Measurements from ENCODE around the gene RTF2. TPM values are rescaled to one million over a fixed set of nuclear protein-coding genes. Genes with fewer than 3 reads are reported as not detected.

Gene RTF2
- total RNA-seq, 1 donor from 2014 or later = 75.3 TPM

GRCh38 chr20:56488566-56488965 is 20.1 kb downstream of the RTF2 start:
- Mint-ChIP-seq H3K4me1 (no peaks in the 10 kb centered on the region), H3K27me3 (ENCODE audit: low read depth) (no peaks in the 10 kb centered on the region), H3K36me3 (ENCODE audit: low read depth) (no peaks in the 10 kb centered on the region), H3K9me3 (no peaks in the 10 kb centered on the region), H3K27ac (ENCODE audit: unreplicated experiment) (peak overlapping the region; percentile 75), H3K4me3 (no peak overlapping the region)
- DNase-seq (ENCODE audit: low read depth, low spot score) = no peak
- TF ChIP-seq CTCF (conservative IDR thresholded peaks at IDR 0.05) = no peak

- no peak overlapping the region for H3K4me3 Mint-ChIP-seq
- no peak for DNase-seq (ENCODE audit: low read depth, low spot score)
- peaks cover 2% of the 10 kb centered on the region for H3K4me1 Mint-ChIP-seq
- H3K27ac Mint-ChIP-seq (ENCODE audit: unreplicated experiment) = no peak overlapping the region
- H3K36me3 Mint-ChIP-seq (ENCODE audit: low read depth) = peaks cover 11% of the 10 kb centered on the region
- no peak for TF ChIP-seq CTCF (conservative IDR thresholded peaks at IDR 0.05)
- H3K9me3 Mint-ChIP-seq = peaks cover 2% of the 10 kb centered on the region
- no peaks in the 10 kb centered on the region for H3K27me3 Mint-ChIP-seq (ENCODE audit: low read depth)
Observed at GRCh38 chr20:56501116-56501515, 32.7 kb downstream of the RTF2 start.

DNA sequence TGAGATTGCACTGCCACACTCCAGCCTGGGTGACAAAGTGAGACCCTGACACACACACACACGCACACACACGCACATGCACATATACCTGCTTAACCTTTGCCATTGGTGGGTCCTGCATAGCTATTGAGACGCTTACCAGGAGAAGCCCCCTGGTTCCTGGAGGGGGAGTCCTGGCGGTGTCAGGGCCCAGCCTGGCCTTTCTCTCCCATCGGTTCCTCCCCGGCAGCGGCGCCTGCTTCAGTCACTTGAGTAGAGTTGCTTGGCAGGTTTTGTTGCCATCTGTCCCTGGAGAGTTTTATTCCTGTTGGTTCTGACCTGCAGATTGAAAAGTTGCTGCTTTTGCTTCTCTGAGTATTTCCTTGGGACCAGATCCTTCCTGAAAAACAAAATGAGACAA is 35.5 kb downstream of the RTF2 start:
- H3K27ac Mint-ChIP-seq (ENCODE audit: unreplicated experiment) = no peak overlapping the region
- no peak for DNase-seq (ENCODE audit: low read depth, low spot score)

DNA sequence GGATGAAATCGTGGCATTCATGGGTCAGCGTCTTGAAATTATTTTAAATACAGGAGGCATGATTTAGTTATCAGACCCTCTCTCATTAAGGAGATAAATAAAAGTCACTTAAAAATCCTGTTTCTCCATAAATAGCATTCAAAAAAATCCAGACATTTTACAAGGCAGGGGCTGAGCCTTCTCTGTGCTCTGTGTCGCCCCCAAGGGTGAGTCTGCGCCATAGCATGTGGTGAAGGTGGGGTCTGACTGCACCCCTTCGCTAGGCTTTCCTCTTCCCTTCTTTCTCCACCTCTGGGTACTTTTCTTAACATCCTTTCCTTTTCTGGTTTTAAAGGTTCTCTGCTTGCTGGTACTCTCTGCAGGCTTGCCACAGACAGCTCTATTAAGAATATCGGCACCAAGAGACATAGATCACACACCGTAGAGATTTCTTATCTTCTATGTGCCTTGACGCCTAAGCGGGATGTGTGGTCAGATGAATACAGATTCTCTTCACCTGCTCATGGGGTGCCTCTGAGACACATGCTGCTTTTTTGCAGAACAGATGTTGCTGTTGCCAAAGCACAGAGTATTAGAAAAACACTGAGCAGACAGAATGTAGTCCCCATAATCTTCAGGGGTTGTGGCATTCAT is 36.1 kb downstream of the RTF2 start:
- H3K9me3 Mint-ChIP-seq = no peaks in the 10 kb centered on the region
- peaks cover 4% of the 10 kb centered on the region for H3K4me1 Mint-ChIP-seq
- peak; percentile 60 for TF ChIP-seq CTCF (conservative IDR thresholded peaks at IDR 0.05)
- H3K27ac Mint-ChIP-seq (ENCODE audit: unreplicated experiment) = no peak overlapping the region
- H3K36me3 Mint-ChIP-seq (ENCODE audit: low read depth) = no peaks in the 10 kb centered on the region
- no peaks in the 10 kb centered on the region for H3K27me3 Mint-ChIP-seq (ENCODE audit: low read depth)
- peak; percentile 6 for DNase-seq (ENCODE audit: low read depth, low spot score)
- no peak overlapping the region for H3K4me3 Mint-ChIP-seq

More for the DNA sequence above, 35.5 kb downstream of the RTF2 start:
- no peak for TF ChIP-seq CTCF (conservative IDR thresholded peaks at IDR 0.05)
- Mint-ChIP-seq H3K9me3 (no peaks in the 10 kb centered on the region), H3K4me1 (peaks cover 4% of the 10 kb centered on the region), H3K36me3 (ENCODE audit: low read depth) (no peaks in the 10 kb centered on the region), H3K4me3 (no peak overlapping the region), H3K27me3 (ENCODE audit: low read depth) (no peaks in the 10 kb centered on the region)

- Mint-ChIP-seq H3K27me3 (ENCODE audit: low read depth) (no peaks in the 10 kb centered on the region), H3K36me3 (ENCODE audit: low read depth) (no peaks in the 10 kb centered on the region), H3K4me1 (peaks cover 4% of the 10 kb centered on the region), H3K9me3 (no peaks in the 10 kb centered on the region), H3K27ac (ENCODE audit: unreplicated experiment) (no peak overlapping the region), H3K4me3 (no peak overlapping the region)
- TF ChIP-seq CTCF (conservative IDR thresholded peaks at IDR 0.05) = no peak
- DNase-seq (ENCODE audit: low read depth, low spot score) = no peak
Observed at GRCh38 chr20:56506103-56506502, 37.7 kb downstream of the RTF2 start.
